HG03280 (cell line): ENCODE results near the gene CPEB3.
"Not testable (repeated sequence)": the region's sequence is repeated elsewhere in the genome, so short reads cannot be mapped to it uniquely, and the experiment has no call there.

Source experiments
- ATAC-seq: cut with Tn5 transposase; IDR thresholded peaks from one replicate; pipeline ENCODE4 v1.9.1; 2021; ENCODE audit warnings: mild to moderate bottlenecking, moderate library complexity; ENCODE audit not compliant: unreplicated experiment

CPEB3 gene

GRCh38 chr10:92052741-92053140 lies 238.1 kb downstream of the CPEB3 start:
- no peak for ATAC-seq

GRCh38 chr10:92052088-92052487 lies 238.8 kb downstream of the CPEB3 start:
- ATAC-seq = no peak

- ATAC-seq = no peak
Measured at GRCh38 chr10:92047215-92047614, 243.7 kb downstream of the CPEB3 start.

- no peak for ATAC-seq
Measured at GRCh38 chr10:92045641-92046106, 245.2 kb downstream of the CPEB3 start.

GRCh38 chr10:92042541-92042940 lies 248.3 kb downstream of the CPEB3 start:
- ATAC-seq = no peak

GRCh38 chr10:92038949-92039348 lies 251.9 kb downstream of the CPEB3 start:
- no peak for ATAC-seq

GRCh38 chr10:92033070-92033469 lies 257.8 kb downstream of the CPEB3 start:
- ATAC-seq = not testable (repeated sequence)

GRCh38 chr10:92031580-92031979 lies 259.3 kb downstream of the CPEB3 start:
- ATAC-seq = no peak

GRCh38 chr10:92027141-92027540 lies 263.7 kb downstream of the CPEB3 start:
- no peak for ATAC-seq

GRCh38 chr10:92025340-92025739 lies 265.5 kb downstream of the CPEB3 start:
- ATAC-seq = not testable (repeated sequence)

GRCh38 chr10:92024700-92025099 lies 266.2 kb downstream of the CPEB3 start:
- ATAC-seq = no peak

- no peak for ATAC-seq
Measured at GRCh38 chr10:92014620-92015019, 276.3 kb downstream of the CPEB3 start.

- ATAC-seq = no peak
Measured at GRCh38 chr10:92011560-92012214, 279.2 kb downstream of the CPEB3 start.

GRCh38 chr10:92010047-92010735 lies 280.7 kb downstream of the CPEB3 start:
- ATAC-seq = no peak

GRCh38 chr10:92009445-92009844 lies 281.4 kb downstream of the CPEB3 start:
- no peak for ATAC-seq

GRCh38 chr10:92005978-92006377 lies 284.9 kb downstream of the CPEB3 start:
- no peak for ATAC-seq

- no peak for ATAC-seq
Measured at GRCh38 chr10:92003258-92003657, 287.6 kb downstream of the CPEB3 start.

GRCh38 chr10:92001995-92002394 lies 288.9 kb downstream of the CPEB3 start:
- no peak for ATAC-seq

- no peak for ATAC-seq
Measured at GRCh38 chr10:92001581-92001980, 289.3 kb downstream of the CPEB3 start.
